ENCODE measurements around the gene ADORA1.

Gene ADORA1

GRCh38 chr1:203196371-203196770 is 68.8 kb downstream of the ADORA1 start:
- FAIRE-seq = no peak

GRCh38 chr1:203197625-203198024 is 70.1 kb downstream of the ADORA1 start:
- FAIRE-seq = no peak

- FAIRE-seq = no peak
These were observed 71.5 kb downstream of the ADORA1 start for GRCh38 chr1:203199002-203199401.

- FAIRE-seq = no peak
These were observed 71.9 kb downstream of the ADORA1 start for GRCh38 chr1:203199481-203199815.

- FAIRE-seq = no peak
These were observed 72.5 kb downstream of the ADORA1 start for GRCh38 chr1:203199816-203200571.

- no peak for FAIRE-seq
These were observed 73.4 kb downstream of the ADORA1 start for GRCh38 chr1:203200916-203201315.

- no peak for FAIRE-seq
These were observed 74.1 kb downstream of the ADORA1 start for GRCh38 chr1:203201516-203202205.

GRCh38 chr1:203202431-203203245 is 75.1 kb downstream of the ADORA1 start:
- no peak for FAIRE-seq

GRCh38 chr1:203204756-203205155 is 77.2 kb downstream of the ADORA1 start:
- FAIRE-seq = no peak

GRCh38 chr1:203206129-203206687 is 78.7 kb downstream of the ADORA1 start:
- FAIRE-seq = no peak

- FAIRE-seq = no peak
These were observed 80.2 kb downstream of the ADORA1 start for GRCh38 chr1:203207751-203208150.

GRCh38 chr1:203208181-203208580 is 80.7 kb downstream of the ADORA1 start:
- FAIRE-seq = no peak

GRCh38 chr1:203210350-203210749 is 82.8 kb downstream of the ADORA1 start:
- FAIRE-seq = no peak

GRCh38 chr1:203210988-203211387 is 83.5 kb downstream of the ADORA1 start:
- FAIRE-seq = no peak

- no peak for FAIRE-seq
These were observed 84.3 kb downstream of the ADORA1 start for GRCh38 chr1:203211812-203212211.

GRCh38 chr1:203213126-203213525 is 85.6 kb downstream of the ADORA1 start:
- FAIRE-seq = no peak

GRCh38 chr1:203214871-203215270 is 87.3 kb downstream of the ADORA1 start:
- FAIRE-seq = no peak

GRCh38 chr1:203215573-203215972 is 88.0 kb downstream of the ADORA1 start:
- no peak for FAIRE-seq

- FAIRE-seq = no peak
These were observed 89.0 kb downstream of the ADORA1 start for GRCh38 chr1:203216274-203217138.
